ENCODE results near the gene CELF5. TPM values are rescaled to one million over a fixed set of nuclear protein-coding genes. Genes with fewer than 3 reads are reported as not detected.

Gene CELF5
- total RNA-seq, 1 experiment from 2014 or later = 7.7 TPM

- Mint-ChIP-seq H3K36me3 (no peaks in the 10 kb centered on the region), H3K9me3 (no peaks in the 10 kb centered on the region), H3K4me1 (no peaks in the 10 kb centered on the region), H3K27ac (no peak overlapping the region), H3K4me3 (no peak overlapping the region), H3K27me3 (ENCODE audit: low read depth) (peaks cover 34% of the 10 kb centered on the region)
- ATAC-seq = no peak
- no peak for TF ChIP-seq IRF2 (CRISPR knock-in tag; IDR thresholded peaks at IDR 0.05; ENCODE audit: borderline replicate concordance, low read depth)
- no peak for TF ChIP-seq ATF1 (CRISPR knock-in tag; IDR thresholded peaks at IDR 0.05)
- no peak for TF ChIP-seq CTCF (IDR thresholded peaks at IDR 0.05)
- no peak for TF ChIP-seq NR3C1 (CRISPR knock-in tag; conservative IDR thresholded peaks at IDR 0.05; ENCODE audit: low read depth)
- no peak for TF ChIP-seq NFYB (CRISPR knock-in tag; conservative IDR thresholded peaks at IDR 0.05; ENCODE audit: low read depth)
- no peak for TF ChIP-seq HMGA2 (CRISPR knock-in tag; IDR thresholded peaks at IDR 0.05)
- TF ChIP-seq ATF6 (CRISPR knock-in tag; IDR thresholded peaks at IDR 0.05) = no peak
- TF ChIP-seq ZNF219 (CRISPR knock-in tag; IDR thresholded peaks at IDR 0.05; ENCODE audit: borderline replicate concordance) = no peak
- TF ChIP-seq ZNF281 (CRISPR knock-in tag; IDR thresholded peaks at IDR 0.05) = no peak
- CTCF ChIA-PET = interaction anchor here (1.0 to 4.9 kb wide), 2 partner anchors 12 to 93 kb away, joined by 4 to 21 read pairs; no protein-coding TSS in a partner anchor
- POLR2A ChIA-PET = no interaction called here
- DNase-seq (ENCODE audit: low spot score) = no peak
Measured at GRCh38 chr19:3336351-3336679, 111.9 kb downstream of the CELF5 start.

GRCh38 chr19:3336680-3337523, 112.4 kb downstream of the CELF5 start:
- Mint-ChIP-seq H3K27ac (no peak overlapping the region), H3K36me3 (no peaks in the 10 kb centered on the region), H3K27me3 (ENCODE audit: low read depth) (peaks cover 29% of the 10 kb centered on the region), H3K9me3 (no peaks in the 10 kb centered on the region), H3K4me1 (no peaks in the 10 kb centered on the region), H3K4me3 (no peak overlapping the region)
- DNase-seq (ENCODE audit: low spot score) (no peak), ATAC-seq (no peak)
- CTCF ChIA-PET = interaction anchor here (0.6 to 4.9 kb wide), 4 partner anchors 32 to 148 kb away, joined by 3 to 21 read pairs (median 10); no protein-coding TSS in a partner anchor
- POLR2A ChIA-PET = no interaction called here
- no peak for TF ChIP-seq FOXP4 (CRISPR knock-in tag; IDR thresholded peaks at IDR 0.05)
- TF ChIP-seq ESRRA (CRISPR knock-in tag; IDR thresholded peaks at IDR 0.05; ENCODE audit: borderline replicate concordance) = no peak
- TF ChIP-seq ZNF512 (CRISPR knock-in tag; IDR thresholded peaks at IDR 0.05; ENCODE audit: borderline replicate concordance) = no peak
- TF ChIP-seq ZNF263 (CRISPR knock-in tag; IDR thresholded peaks at IDR 0.05; ENCODE audit: low read depth) = no peak
- TF ChIP-seq JUN (CRISPR knock-in tag; IDR thresholded peaks at IDR 0.05) = no peak
- no peak for TF ChIP-seq PRDM15 (CRISPR knock-in tag; IDR thresholded peaks at IDR 0.05)
- TF ChIP-seq TP53 (CRISPR knock-in tag; IDR thresholded peaks at IDR 0.05) = no peak
- TF ChIP-seq ZNF281 (CRISPR knock-in tag; IDR thresholded peaks at IDR 0.05) = no peak
